ENCODE measurements around the gene STKLD1.

DNA sequence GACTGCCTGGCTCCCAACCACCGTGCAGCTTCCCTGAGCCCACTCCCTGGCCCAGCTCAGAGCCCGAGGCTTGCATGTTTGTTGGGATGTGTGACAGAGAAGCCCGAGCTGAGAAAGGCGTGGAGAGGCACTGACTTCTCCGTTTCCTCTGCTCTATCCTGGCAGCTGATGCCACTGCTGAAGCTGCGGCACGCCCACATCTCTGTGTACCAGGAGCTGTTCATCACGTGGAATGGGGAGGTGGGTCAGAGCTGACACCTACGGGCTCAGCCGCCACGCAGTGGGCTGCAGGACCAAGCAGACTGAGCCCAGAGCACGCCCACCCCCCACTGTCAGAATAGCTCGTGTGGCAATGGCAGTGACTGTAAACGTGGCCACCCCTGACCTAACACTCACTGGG, 9.3 kb downstream of the STKLD1 start:
- TF ChIP-seq CTCF (IDR thresholded peaks at IDR 0.05): no peak
- no peak for TF ChIP-seq POLR2A (IDR thresholded peaks at IDR 0.05)
